HG02610 (cell line): ENCODE results near the gene SYMPK.

ENCODE experiments used
- ATAC-seq: cut with Tn5 transposase; IDR thresholded peaks from one replicate; pipeline ENCODE4 v1.9.1; 2021; ENCODE audit warnings: mild to moderate bottlenecking, moderate library complexity; ENCODE audit not compliant: unreplicated experiment

SYMPK gene

GRCh38 chr19:45768655-45768983 lies 94.3 kb downstream of the SYMPK start:
- ATAC-seq, result no peak

DNA sequence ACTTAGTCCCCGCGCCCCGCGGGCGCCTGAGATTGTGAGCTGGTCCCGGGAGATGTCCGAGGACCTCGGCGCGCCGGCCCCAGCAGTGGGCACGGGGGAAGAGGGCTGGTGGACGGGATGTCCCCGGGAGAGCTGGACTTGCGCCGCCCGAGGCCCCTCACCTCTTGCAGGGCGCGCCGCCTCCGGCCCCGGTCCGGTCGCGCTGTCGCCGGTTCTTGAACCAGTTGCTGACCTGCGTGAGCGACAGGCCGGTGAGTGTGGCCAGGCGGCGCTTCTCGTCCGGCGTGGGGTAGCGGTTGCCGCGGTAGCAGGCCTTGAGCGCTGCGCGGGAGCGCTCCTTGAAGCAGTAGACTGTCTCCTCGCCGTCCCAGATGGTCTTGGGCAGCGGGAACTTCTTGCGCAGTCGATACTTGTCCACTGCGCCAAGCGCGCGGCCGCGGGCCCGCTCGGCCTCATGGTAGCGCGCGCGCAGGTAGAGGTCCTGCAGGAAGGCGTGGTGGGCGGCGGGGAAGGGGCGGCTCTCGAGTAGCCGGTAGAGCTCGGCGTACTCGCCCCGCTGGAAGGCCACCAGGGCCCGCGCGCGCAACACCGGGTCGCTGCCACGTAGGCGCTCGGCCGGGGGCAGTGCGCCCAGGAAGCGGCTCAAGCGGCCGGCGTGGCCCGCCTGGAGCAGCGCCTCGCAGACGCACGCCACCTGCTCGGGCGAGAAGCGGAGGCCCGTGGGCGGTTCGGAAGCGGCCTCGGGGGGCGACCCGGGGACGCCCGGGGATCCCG lies 94.9 kb downstream of the SYMPK start:
- ATAC-seq, result no peak

DNA sequence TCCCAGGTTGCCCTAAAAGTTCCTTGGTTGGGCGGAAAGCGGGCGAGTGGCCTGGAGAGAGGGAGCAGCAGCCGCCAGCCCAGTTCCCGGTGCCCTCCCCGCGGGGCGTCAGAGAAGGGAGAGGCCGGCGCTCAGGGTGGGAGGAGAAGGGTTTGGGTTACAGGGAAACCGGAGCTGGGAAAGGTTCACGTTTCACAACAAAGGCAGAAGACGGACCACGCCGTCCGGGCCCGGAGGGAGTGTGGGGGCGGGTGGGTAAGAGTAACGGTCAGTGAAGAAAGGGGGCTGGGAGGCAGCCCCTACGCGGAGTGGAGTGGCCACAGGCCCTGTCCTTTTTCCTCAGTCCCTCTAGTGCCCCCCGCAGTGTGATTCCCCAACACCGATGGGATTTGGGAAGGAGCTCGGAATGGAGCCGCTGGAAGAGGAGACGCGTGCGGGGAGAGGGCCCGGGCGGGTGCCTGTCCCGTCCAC lies 95.5 kb downstream of the SYMPK start:
- no peak for ATAC-seq

DNA sequence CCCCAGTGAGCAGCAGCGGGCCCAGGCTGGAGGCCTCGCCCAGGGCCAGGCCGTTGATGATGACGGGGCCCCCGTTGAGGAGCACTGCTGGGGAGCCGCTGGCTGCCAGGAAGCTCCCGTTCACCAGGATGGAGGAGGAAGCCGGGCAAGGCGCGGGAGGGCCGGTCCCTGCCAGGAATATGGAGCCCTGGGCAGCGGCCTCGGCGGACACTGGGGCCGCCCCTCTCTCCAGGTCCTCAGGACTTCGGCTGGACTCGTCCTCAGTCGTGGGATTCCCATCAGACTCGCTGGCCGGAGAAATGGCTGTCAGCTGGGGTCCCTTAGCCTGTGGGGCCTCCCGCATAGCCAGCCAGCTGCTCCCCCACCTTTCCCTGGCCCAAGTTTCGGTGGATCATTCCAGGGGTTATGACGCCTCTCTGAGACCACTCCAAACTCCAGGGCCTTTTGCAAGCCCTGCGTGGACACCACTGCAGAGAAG lies 96.0 kb downstream of the SYMPK start:
- ATAC-seq, result no peak

DNA sequence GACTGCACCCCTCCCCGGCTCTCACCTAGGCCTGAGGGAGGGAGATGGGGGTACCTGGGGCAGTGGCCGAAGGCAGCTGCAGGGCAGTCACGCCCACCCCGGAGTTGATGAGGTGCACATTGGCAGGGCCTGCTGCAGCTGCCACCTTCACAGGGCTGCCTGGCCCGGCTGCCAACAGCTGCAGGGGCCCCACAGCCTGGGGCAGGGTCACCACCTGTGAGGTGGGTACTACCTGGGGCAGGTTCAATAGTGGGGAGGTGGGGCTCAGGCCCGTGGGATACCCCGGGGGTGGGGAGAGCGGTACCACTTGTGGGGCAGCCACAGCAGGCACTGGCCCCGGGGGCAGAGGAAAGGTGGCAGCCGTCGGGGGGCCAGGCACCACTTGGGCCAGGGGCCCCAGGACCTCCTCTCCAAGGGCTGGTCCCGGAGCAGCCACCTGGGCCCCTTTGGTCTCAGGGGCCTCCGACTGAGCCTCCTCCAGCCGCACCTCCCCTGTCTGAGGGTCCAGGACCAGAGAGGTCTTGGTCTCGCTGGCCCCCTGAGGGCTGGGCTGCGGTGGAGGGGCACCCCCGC lies 96.6 kb downstream of the SYMPK start:
- ATAC-seq, result no peak

DNA sequence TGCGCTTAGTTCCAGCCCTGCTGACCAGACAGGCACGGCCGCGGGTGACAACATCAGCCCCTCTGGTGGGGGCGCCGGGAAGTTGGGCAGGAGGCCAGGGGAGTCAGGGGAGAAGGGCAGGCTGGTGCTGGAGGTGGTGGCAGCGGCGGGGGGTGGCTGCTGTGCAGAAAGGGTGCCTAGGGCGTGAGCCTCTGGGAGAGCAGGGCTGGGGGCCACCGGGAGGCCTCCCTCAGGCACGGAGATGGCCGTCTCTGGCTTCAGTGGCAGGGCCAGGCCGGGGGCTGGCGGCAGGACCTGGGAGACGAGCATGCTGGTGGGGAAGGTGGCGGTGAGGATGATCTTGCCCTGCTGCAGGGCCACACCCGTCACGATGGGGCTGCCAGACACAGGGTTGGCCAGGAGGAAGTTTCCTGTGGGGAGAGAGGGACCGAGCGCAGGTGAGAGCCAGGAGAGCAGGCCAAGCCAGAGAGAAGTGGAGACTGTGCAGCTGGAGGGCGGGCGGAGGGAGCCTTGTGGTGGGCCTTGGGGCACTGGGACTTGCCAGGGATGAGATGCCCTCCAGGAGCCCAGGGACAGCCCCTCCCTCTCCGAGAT lies 97.1 kb downstream of the SYMPK start:
- no peak for ATAC-seq
